H1 (cell line): Measurements from ENCODE around the gene MRPL17.
A peak's percentile ranks its signal among the peaks of the same experiment; 100 is the strongest.

ENCODE experiments used
- ASH2L ChIP-seq: fragments of 200-600, 300-600 bp; sonication (generic); IDR thresholded peaks from one replicate; pipeline ENCODE4 v1.7.1; 2017; ENCODE audit warnings: low read length
- CEBPB ChIP-seq: IDR thresholded peaks from 2 replicates; pipeline ENCODE4 v1.6.1; 2012; ENCODE audit warnings: low read depth, low read length
- EGR1 ChIP-seq: IDR thresholded peaks from 2 replicates; pipeline ENCODE4 v1.6.1; 2011; ENCODE audit warnings: low read depth, low read length, borderline replicate concordance
- GABPA ChIP-seq: IDR thresholded peaks from 2 replicates; pipeline ENCODE4 v1.6.1; 2011; ENCODE audit warnings: mild to moderate bottlenecking, low read length, moderate library complexity, borderline replicate concordance; ENCODE audit not compliant: insufficient read depth
- GTF2F1 ChIP-seq: IDR thresholded peaks from 2 replicates; pipeline ENCODE4 v1.6.1; 2012; ENCODE audit warnings: low read depth, low read length, improper control_type of control experiment, borderline replicate concordance
- HDAC2 ChIP-seq, 2 experiments: fragments of 300-600 bp in 1 of 2; sonication (generic) in 1 of 2; IDR thresholded peaks; 2 replicates each; pipeline ENCODE4 v1.6.1; 2011 to 2012; ENCODE audit warnings: low read depth in 2 of 2, low read length in 2 of 2, mild to moderate bottlenecking in 2 of 2, moderate library complexity in 2 of 2, borderline replicate concordance in 1 of 2, inconsistent platforms in 1 of 2
- JUND ChIP-seq: IDR thresholded peaks from 2 replicates; pipeline ENCODE4 v1.6.1; 2011; ENCODE audit warnings: mild to moderate bottlenecking, improper control_type of control experiment, low read length
- KDM1A ChIP-seq: fragments of 200-600, 300-600 bp; sonication (generic); IDR thresholded peaks from 2 replicates; pipeline ENCODE4 v1.7.1; 2016; ENCODE audit warnings: mild to moderate bottlenecking, low read length, borderline replicate concordance
- POLR2AphosphoS5 ChIP-seq: IDR thresholded peaks from 2 replicates; pipeline ENCODE4 v1.6.1; 2011; ENCODE audit warnings: low read depth, low read length
- TF ChIP-seq, protein P1 (sequence below), 3 experiments: IDR thresholded peaks; 1 replicate in 2 of 3; 2 replicates in 1 of 3; pipeline versions ENCODE4 v1.5.1 to v1.6.1; 2011; ENCODE audit warnings: low read length in 3 of 3, mild to moderate bottlenecking in 3 of 3, inconsistent platforms in 2 of 3, low read depth in 1 of 3, moderate library complexity in 1 of 3; ENCODE audit not compliant: insufficient read depth in 1 of 3; ENCODE audit errors: control extremely low read depth in 1 of 3
- TF ChIP-seq, protein P2 (sequence below): IDR thresholded peaks from 2 replicates; pipeline ENCODE4 v1.6.1; 2012; ENCODE audit warnings: low read length, inconsistent platforms

DNA sequence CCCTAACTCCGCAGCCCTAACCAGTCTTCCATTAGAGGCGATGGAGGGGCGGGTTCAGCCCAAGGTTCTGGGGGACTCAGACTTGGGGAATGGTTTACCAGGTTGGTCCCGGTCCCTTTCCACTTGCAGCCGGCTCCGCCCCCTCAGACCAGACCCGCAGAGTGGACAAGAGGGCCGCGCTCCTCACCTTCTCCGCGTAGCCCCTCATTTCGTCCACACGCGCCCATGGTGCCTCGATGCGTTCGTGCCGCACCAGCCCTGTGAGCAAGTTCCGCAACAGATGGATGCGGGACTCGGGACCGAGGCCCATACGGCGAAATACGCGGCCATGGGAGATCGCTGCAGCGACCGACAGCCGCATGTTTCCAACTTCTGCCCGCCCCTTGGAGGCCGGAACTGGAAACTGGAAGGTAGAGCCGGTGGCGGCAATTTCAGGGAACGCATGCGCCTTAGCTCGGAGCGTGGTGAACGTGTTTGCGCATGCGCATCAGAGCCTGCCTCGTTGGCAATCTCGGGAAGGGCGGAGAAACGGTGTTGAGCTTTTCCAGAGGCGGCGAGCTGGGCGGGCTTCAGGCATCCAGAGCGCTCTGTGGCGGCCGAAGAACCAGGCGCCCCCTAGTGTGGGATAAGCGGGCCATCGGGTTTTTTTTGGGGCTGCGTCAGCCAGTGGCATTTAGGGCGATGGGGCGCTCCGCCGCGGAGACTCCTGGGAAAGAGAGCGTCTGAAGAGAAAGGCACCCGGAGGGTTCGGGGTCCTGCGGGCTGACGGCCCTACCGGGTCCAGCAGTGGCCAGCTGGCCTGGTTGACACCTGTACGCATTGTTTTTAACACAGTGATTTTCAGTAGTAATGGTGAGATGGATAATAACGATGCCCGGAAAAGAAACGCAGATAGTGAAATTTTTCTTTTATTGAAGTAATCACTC lies at the start of gene MRPL17:
- TF ChIP-seq HDAC2 (IDR thresholded peaks at IDR 0.05; ENCODE audit: borderline replicate concordance in 1 of 2, low read depth in 2 of 2, low read length in 2 of 2) (peak in 1 of 2 experiments; percentile 52; a peak in 1 of 4 replicates), GABPA (no peak), JUND (0 out of 2 replicates have a peak, but pooled peaks have one; percentile 9), CEBPB (no peak), KDM1A (no peak), POLR2AphosphoS5 (peak; percentile 98), ASH2L (peak; percentile 82), GTF2F1 (no peak), EGR1 (no peak)
- TF ChIP-seq, protein P1, sequence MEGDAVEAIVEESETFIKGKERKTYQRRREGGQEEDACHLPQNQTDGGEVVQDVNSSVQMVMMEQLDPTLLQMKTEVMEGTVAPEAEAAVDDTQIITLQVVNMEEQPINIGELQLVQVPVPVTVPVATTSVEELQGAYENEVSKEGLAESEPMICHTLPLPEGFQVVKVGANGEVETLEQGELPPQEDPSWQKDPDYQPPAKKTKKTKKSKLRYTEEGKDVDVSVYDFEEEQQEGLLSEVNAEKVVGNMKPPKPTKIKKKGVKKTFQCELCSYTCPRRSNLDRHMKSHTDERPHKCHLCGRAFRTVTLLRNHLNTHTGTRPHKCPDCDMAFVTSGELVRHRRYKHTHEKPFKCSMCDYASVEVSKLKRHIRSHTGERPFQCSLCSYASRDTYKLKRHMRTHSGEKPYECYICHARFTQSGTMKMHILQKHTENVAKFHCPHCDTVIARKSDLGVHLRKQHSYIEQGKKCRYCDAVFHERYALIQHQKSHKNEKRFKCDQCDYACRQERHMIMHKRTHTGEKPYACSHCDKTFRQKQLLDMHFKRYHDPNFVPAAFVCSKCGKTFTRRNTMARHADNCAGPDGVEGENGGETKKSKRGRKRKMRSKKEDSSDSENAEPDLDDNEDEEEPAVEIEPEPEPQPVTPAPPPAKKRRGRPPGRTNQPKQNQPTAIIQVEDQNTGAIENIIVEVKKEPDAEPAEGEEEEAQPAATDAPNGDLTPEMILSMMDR (IDR thresholded peaks at IDR 0.05; ENCODE audit: control extremely low read depth in 1 of 3, insufficient read depth in 1 of 3, low read depth in 1 of 3, low read length in 3 of 3) = peak; percentile 53 to 82 (median 80)
- TF ChIP-seq, protein P2, sequence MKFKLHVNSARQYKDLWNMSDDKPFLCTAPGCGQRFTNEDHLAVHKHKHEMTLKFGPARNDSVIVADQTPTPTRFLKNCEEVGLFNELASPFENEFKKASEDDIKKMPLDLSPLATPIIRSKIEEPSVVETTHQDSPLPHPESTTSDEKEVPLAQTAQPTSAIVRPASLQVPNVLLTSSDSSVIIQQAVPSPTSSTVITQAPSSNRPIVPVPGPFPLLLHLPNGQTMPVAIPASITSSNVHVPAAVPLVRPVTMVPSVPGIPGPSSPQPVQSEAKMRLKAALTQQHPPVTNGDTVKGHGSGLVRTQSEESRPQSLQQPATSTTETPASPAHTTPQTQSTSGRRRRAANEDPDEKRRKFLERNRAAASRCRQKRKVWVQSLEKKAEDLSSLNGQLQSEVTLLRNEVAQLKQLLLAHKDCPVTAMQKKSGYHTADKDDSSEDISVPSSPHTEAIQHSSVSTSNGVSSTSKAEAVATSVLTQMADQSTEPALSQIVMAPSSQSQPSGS = no peak
